H9 (cell line): ENCODE data around the gene LRPAP1. TPM values are rescaled to one million over a fixed set of nuclear protein-coding genes. Genes with fewer than 3 reads are reported as not detected.

Experiments
- DNase-seq: peaks from one replicate; pipeline ENCODE4 v3.0.0-alpha.2; 2017
- H2AFZ ChIP-seq: one replicate; pipeline ENCODE4 v1.6.1; 2013; ENCODE audit warnings: mild to moderate bottlenecking, low read length, control low read depth, moderate library complexity
- H2AK5ac ChIP-seq: 2 replicates; pipeline ENCODE4 v1.6.1; 2013; ENCODE audit warnings: low read length, control low read depth, mixed read lengths; ENCODE audit not compliant: insufficient read length
- H2BK120ac ChIP-seq: one replicate; pipeline ENCODE4 v1.6.1; 2013; ENCODE audit warnings: low read depth, mild to moderate bottlenecking, low read length, control low read depth, inconsistent platforms; ENCODE audit not compliant: poor library complexity, severe bottlenecking
- H2BK12ac ChIP-seq: 2 replicates; pipeline ENCODE4 v1.6.1; 2013; ENCODE audit warnings: low read length, control low read depth, mixed read lengths, low read depth; ENCODE audit not compliant: insufficient read length
- H2BK15ac ChIP-seq: 2 replicates; pipeline ENCODE4 v1.6.1; 2013; ENCODE audit warnings: low read depth, low read length, control low read depth
- H2BK20ac ChIP-seq: one replicate; pipeline ENCODE4 v1.6.1; 2013; ENCODE audit warnings: low read depth, mild to moderate bottlenecking, low read length, control low read depth, inconsistent platforms; ENCODE audit not compliant: poor library complexity, severe bottlenecking
- H2BK5ac ChIP-seq: 2 replicates; pipeline ENCODE4 v1.6.1; 2013; ENCODE audit warnings: low read length, control low read depth, mixed read lengths; ENCODE audit not compliant: insufficient read length
- H3K14ac ChIP-seq: 2 replicates; pipeline ENCODE4 v1.6.1; 2013; ENCODE audit warnings: low read length, control low read depth; ENCODE audit not compliant: insufficient read depth
- H3K18ac ChIP-seq: 2 replicates; pipeline ENCODE4 v1.6.1; 2013; ENCODE audit warnings: low read depth, mild to moderate bottlenecking, mixed read lengths, low read length, control low read depth; ENCODE audit not compliant: insufficient read length
- H3K23ac ChIP-seq: 2 replicates; pipeline ENCODE4 v1.6.1; 2013; ENCODE audit warnings: low read length, control low read depth, mixed read lengths, low read depth; ENCODE audit not compliant: insufficient read length
- H3K23me2 ChIP-seq: 2 replicates; pipeline ENCODE4 v1.6.1; 2013; ENCODE audit warnings: low read depth, mild to moderate bottlenecking, mixed read lengths, low read length, control low read depth; ENCODE audit not compliant: insufficient read length, poor library complexity, severe bottlenecking
- H3K27ac ChIP-seq: 2 replicates; pipeline ENCODE4 v1.5.1; 2013; ENCODE audit warnings: low read length, control low read depth, mixed read lengths, low read depth; ENCODE audit not compliant: insufficient read length
- H3K27me3 ChIP-seq: 2 replicates; pipeline ENCODE4 v1.6.1; 2013; ENCODE audit warnings: low read length, control low read depth, inconsistent platforms; ENCODE audit not compliant: insufficient read depth
- H3K4ac ChIP-seq: 2 replicates; pipeline ENCODE4 v1.6.1; 2013; ENCODE audit warnings: low read depth, mild to moderate bottlenecking, control low read depth, inconsistent platforms, low read length, moderate library complexity
- H3K4me1 ChIP-seq: 2 replicates; pipeline ENCODE4 v1.6.1; 2013; ENCODE audit warnings: low read length, control low read depth, inconsistent platforms; ENCODE audit not compliant: insufficient read depth
- H3K4me2 ChIP-seq: 2 replicates; pipeline ENCODE4 v1.6.1; 2013; ENCODE audit warnings: low read length, control low read depth, mixed read lengths; ENCODE audit not compliant: insufficient read length, insufficient read depth
- H3K56ac ChIP-seq: 2 replicates; pipeline ENCODE4 v1.6.1; 2013; ENCODE audit warnings: low read depth, mild to moderate bottlenecking, mixed read lengths, low read length, control low read depth; ENCODE audit not compliant: insufficient read length
- H3K79me1 ChIP-seq: 2 replicates; pipeline ENCODE4 v1.6.1; 2013; ENCODE audit warnings: low read depth, mild to moderate bottlenecking, moderate library complexity, low read length, control low read depth, inconsistent platforms; ENCODE audit not compliant: insufficient read depth, poor library complexity, severe bottlenecking
- H3K79me2 ChIP-seq: 2 replicates; pipeline ENCODE4 v1.6.1; 2013; ENCODE audit warnings: low read length, control low read depth, inconsistent platforms; ENCODE audit not compliant: insufficient read depth
- H3K9ac ChIP-seq: 2 replicates; pipeline ENCODE4 v1.6.1; 2013; ENCODE audit warnings: low read length, control low read depth, mixed read lengths; ENCODE audit not compliant: insufficient read length; ENCODE audit errors: extremely low read depth
- H3K9me3 ChIP-seq: one replicate; pipeline ENCODE4 v1.6.1; 2013; ENCODE audit warnings: low read depth, low read length, inconsistent platforms; ENCODE audit not compliant: control insufficient read depth
- H3T11ph ChIP-seq: one replicate; pipeline ENCODE4 v1.6.1; 2013; ENCODE audit warnings: mild to moderate bottlenecking, low read length, control low read depth, inconsistent platforms
- H4K20me1 ChIP-seq: one replicate; pipeline ENCODE4 v1.6.1; 2013; ENCODE audit not compliant: control insufficient read depth, insufficient read length, insufficient read depth
- H4K5ac ChIP-seq: 2 replicates; pipeline ENCODE4 v1.6.1; 2013; ENCODE audit warnings: low read depth, mild to moderate bottlenecking, mixed read lengths, low read length, control low read depth; ENCODE audit not compliant: insufficient read length
- H4K8ac ChIP-seq: replicated peaks from 2 replicates; pipeline ENCODE4 v1.6.1; 2013; ENCODE audit warnings: low read length, control low read depth, mixed read lengths, low read depth; ENCODE audit not compliant: insufficient read length
- H4K91ac ChIP-seq: 2 replicates; pipeline ENCODE4 v1.6.1; 2013; ENCODE audit warnings: low read depth, mild to moderate bottlenecking, moderate library complexity, mixed read lengths, low read length, control low read depth; ENCODE audit not compliant: insufficient read length
- H3K27ac Mint-ChIP-seq, 3 experiments: 2 replicates in 2 of 3; 3 replicates in 1 of 3; pipeline ENCODE4 v1.8.0; 2020 to 2021; ENCODE audit warnings: mixed read lengths in 3 of 3, mild to moderate bottlenecking in 1 of 3, moderate library complexity in 1 of 3
- H3K27me3 Mint-ChIP-seq: 2 replicates; pipeline ENCODE4 v1.8.0; 2021; ENCODE audit warnings: low read depth, mild to moderate bottlenecking, moderate library complexity, mixed read lengths
- H3K36me3 Mint-ChIP-seq, 3 experiments: 2 replicates in 2 of 3; 3 replicates in 1 of 3; pipeline ENCODE4 v1.8.0; 2020 to 2021; ENCODE audit warnings: low read depth in 3 of 3, mixed read lengths in 3 of 3; ENCODE audit not compliant: insufficient read depth in 1 of 3
- H3K4me1 Mint-ChIP-seq, 2 experiments: 2 replicates each; pipeline ENCODE4 v1.8.0; 2020; ENCODE audit warnings: mixed read lengths in 2 of 2
- H3K4me3 Mint-ChIP-seq, 2 experiments: 2 replicates in 1 of 2; 3 replicates in 1 of 2; pipeline ENCODE4 v1.8.0; 2020 to 2021; ENCODE audit warnings: mild to moderate bottlenecking in 2 of 2, mixed read lengths in 2 of 2, moderate library complexity in 1 of 2
- H3K9me3 Mint-ChIP-seq, 2 experiments: 2 replicates in 1 of 2; 3 replicates in 1 of 2; pipeline ENCODE4 v1.8.0; 2020; ENCODE audit warnings: mild to moderate bottlenecking in 2 of 2, mixed read lengths in 2 of 2, moderate library complexity in 1 of 2
- CTCF ChIP-seq: fragments of 200-600 bp; sonication (generic); conservative IDR thresholded peaks from 3 replicates; pipeline ENCODE4 v1.8.0; 2021; ENCODE audit warnings: antibody characterized with exemption, mild to moderate bottlenecking
- WGBS: extraction: QIAGEN DNeasy Blood & Tissue Kit; methylation state at CpG from one replicate; pipeline ENCODE4 v1.1.7; 2013; ENCODE audit warnings: missing lambda C conversion rate, low lambda C conversion rate, mixed read lengths; ENCODE audit not compliant: insufficient read length; ENCODE audit errors: extremely low coverage; 5-methylcytosine and 5-hydroxymethylcytosine counted together
- total RNA-seq: library from RNA; stranded (reverse); gene quantifications from 2 replicates; pipeline ENCODE4 v1.2.1, GENCODE V29; 2021

LRPAP1 gene
- total RNA-seq, 1 experiment from 2014 or later: 85.9 TPM

- peaks cover 88% of the 10 kb centered on the region for H3K27me3 Mint-ChIP-seq
- no peaks in the 10 kb centered on the region for H3K9me3 Mint-ChIP-seq
- H3K27ac Mint-ChIP-seq: no peak overlapping the region
These were observed 50.3 kb downstream of the LRPAP1 start for GRCh38 chr4:3481783-3482393.

More at GRCh38 chr4:3481783-3482393, 50.3 kb downstream of the LRPAP1 start:
- Histone ChIP-seq H3K14ac (no peak overlapping the region), H3K27ac (no peak overlapping the region), H2AFZ (no peak overlapping the region), H4K91ac (no peak overlapping the region), H3K23me2 (peaks cover 4% of the 10 kb centered on the region), H3K4me1 (peaks cover 4% of the 10 kb centered on the region; the same call in 1 of the 2 replicates), H3K27me3 (peaks cover 4% of the 10 kb centered on the region; the same call in 1 of the 2 replicates), H3K9me3 (no peaks in the 10 kb centered on the region), H2BK120ac (no peak overlapping the region), H4K20me1 (no peaks in the 10 kb centered on the region), H2BK15ac (no peak overlapping the region), H3K79me2 (no peaks in the 10 kb centered on the region), H3K23ac (no peak overlapping the region), H3K56ac (no peak overlapping the region), H3K18ac (no peak overlapping the region), H4K5ac (no peak overlapping the region), H2AK5ac (no peak overlapping the region), H3K79me1 (no peaks in the 10 kb centered on the region), H3T11ph (no peak overlapping the region), H3K4ac (no peak overlapping the region), H2BK5ac (no peak overlapping the region), H2BK20ac (no peak overlapping the region), H4K8ac (no peak overlapping the region), H2BK12ac (no peak overlapping the region), H3K9ac (no peak overlapping the region), H3K4me2 (no peak overlapping the region)
- no peak for TF ChIP-seq CTCF
- no peaks in the 10 kb centered on the region for H3K36me3 Mint-ChIP-seq
- peaks cover 25 to 40% of the 10 kb centered on the region in 2 experiments for H3K4me1 Mint-ChIP-seq
- no peak overlapping the region; a peak in 1 of 5 replicates for H3K4me3 Mint-ChIP-seq
- DNase-seq: no peak
- WGBS: no CpG with 5 or more reads among the region's 19 CpGs
